HepG2 (cell line): ENCODE measurements around the gene DMKN. TPM values are rescaled to one million over a fixed set of nuclear protein-coding genes. Genes with fewer than 3 reads are reported as not detected.
A peak's percentile ranks its signal among the peaks of the same experiment; 100 is the strongest.

Experiments
- ADNP ChIP-seq: sonication (generic); formaldehyde crosslinking; IDR thresholded peaks from 2 replicates; pipeline ENCODE4 v1.4.0; 2020; ENCODE audit warnings: missing genetic modification reagents
- AGO1 ChIP-seq: fragments of 200-400 bp; formaldehyde crosslinking; IDR thresholded peaks from 2 replicates; pipeline ENCODE4 v1.6.1; 2017; ENCODE audit warnings: mild to moderate bottlenecking, low read depth, low read length, moderate library complexity; ENCODE audit not compliant: poor library complexity, severe bottlenecking
- ESRRA ChIP-seq: sonication (generic); formaldehyde crosslinking; IDR thresholded peaks from 2 replicates; pipeline ENCODE4 v1.5.1; 2020; ENCODE audit warnings: mild to moderate bottlenecking, low read depth, missing genetic modification reagents
- FOXM1 ChIP-seq: sonication (generic); formaldehyde crosslinking; IDR thresholded peaks from 2 replicates; pipeline ENCODE4 v1.5.0; 2020; ENCODE audit warnings: missing genetic modification reagents
- HNF4G ChIP-seq, 2 experiments: sonication (generic) in 1 of 2; formaldehyde crosslinking in 1 of 2; IDR thresholded peaks; 2 replicates each; pipeline versions ENCODE4 v1.4.0 to v1.6.1; 2011 to 2020; ENCODE audit warnings: borderline replicate concordance in 2 of 2, low read depth in 2 of 2, mild to moderate bottlenecking in 2 of 2, low read length in 1 of 2, missing genetic modification reagents in 1 of 2, moderate library complexity in 1 of 2
- HNRNPL ChIP-seq: fragments of 200-400 bp; formaldehyde crosslinking; IDR thresholded peaks from 2 replicates; pipeline ENCODE4 v1.6.1; 2017; ENCODE audit warnings: mild to moderate bottlenecking, low read depth, low read length
- MAZ ChIP-seq, 2 experiments: sonication (generic) in 1 of 2; formaldehyde crosslinking in 1 of 2; IDR thresholded peaks; 2 replicates each; pipeline versions ENCODE4 v1.5.0 to v1.6.1; 2012 to 2020; ENCODE audit warnings: low read depth in 2 of 2, mild to moderate bottlenecking in 2 of 2, borderline replicate concordance in 1 of 2, improper control_type of control experiment in 1 of 2, low read length in 1 of 2, missing genetic modification reagents in 1 of 2, moderate library complexity in 1 of 2
- RBFOX2 ChIP-seq: fragments of 200-400 bp; formaldehyde crosslinking; IDR thresholded peaks from 2 replicates; pipeline ENCODE4 v1.6.1; 2017; ENCODE audit warnings: low read depth, mild to moderate bottlenecking, low read length
- SRSF9 ChIP-seq: fragments of 200-400 bp; formaldehyde crosslinking; IDR thresholded peaks from 2 replicates; pipeline ENCODE4 v1.6.1; 2018; ENCODE audit warnings: borderline replicate concordance, mild to moderate bottlenecking, low read depth, low read length; ENCODE audit not compliant: insufficient read depth, poor library complexity, severe bottlenecking
- TBL1XR1 ChIP-seq: fragments of 150-350 bp; IDR thresholded peaks from 2 replicates; pipeline ENCODE4 v1.6.1; 2014; ENCODE audit warnings: borderline replicate concordance, low read length; ENCODE audit not compliant: partially characterized antibody
- TEAD2 ChIP-seq: sonication (generic); formaldehyde crosslinking; IDR thresholded peaks from 2 replicates; pipeline ENCODE4 v1.9.0; 2021; ENCODE audit warnings: missing genetic modification reagents
- U2AF1 ChIP-seq: fragments of 200-400 bp; formaldehyde crosslinking; optimal IDR thresholded peaks from 2 replicates; pipeline ENCODE3; 2017; ENCODE audit warnings: mild to moderate bottlenecking, low read depth, low read length
- ZBED4 ChIP-seq: sonication (generic); formaldehyde crosslinking; IDR thresholded peaks from 2 replicates; pipeline ENCODE4 v1.4.0; 2020; ENCODE audit warnings: missing genetic modification reagents, borderline replicate concordance
- ZNF207 ChIP-seq: fragments of 450-650 bp; IDR thresholded peaks from 2 replicates; pipeline ENCODE4 v1.6.1; 2016; ENCODE audit warnings: antibody characterized with exemption, borderline replicate concordance
- ZNF230 ChIP-seq: sonication (generic); formaldehyde crosslinking; IDR thresholded peaks from 2 replicates; pipeline ENCODE4 v1.4.0; 2020; ENCODE audit warnings: mild to moderate bottlenecking, missing genetic modification reagents
- ZNF629 ChIP-seq: sonication (generic); formaldehyde crosslinking; conservative IDR thresholded peaks from 2 replicates; pipeline ENCODE4 v1.5.0; 2020; ENCODE audit warnings: missing genetic modification reagents
- polyA plus RNA-seq, 8 experiments: library from polyadenylated mRNA; depleted of rRNA in 3 of 8; stranded (reverse) in 7 of 8; unstranded in 1 of 8; fragments of >200 nt; fragmentation: Illumina TruSeq in 4 of 8; extraction: Trizol in 4 of 8; gene quantifications; 2 replicates each; pipeline versions ENCODE4 v1.2.1 to v1.2.3, GENCODE V29; 2011 to 2016; ENCODE audit warnings: low read depth in 4 of 8, missing spikeins in 1 of 8, mixed read lengths in 1 of 8; ENCODE audit not compliant: insufficient read depth in 1 of 8
- total RNA-seq, 5 experiments: library from RNA; depleted of rRNA; stranded (reverse); fragments of >200 nt; fragmentation: Illumina TruSeq; extraction: Trizol; gene quantifications; 2 replicates each; pipeline ENCODE4 v1.2.3, GENCODE V29; 2016; ENCODE audit warnings: low read depth in 1 of 5

Gene DMKN
- total and polyA plus RNA-seq, 2 of the 13 experiments (the other 11 are each of a cell fraction or from before 2014, with no cell fraction given), result 50.8 to 57.1 TPM

- TF ChIP-seq AGO1 (no peak), HNRNPL (no peak), TBL1XR1 (no peak), ZNF629 (no peak), ZNF207 (no peak), SRSF9 (no peak), FOXM1 (CRISPR knock-in tag) (no peak), ESRRA (CRISPR knock-in tag) (peak; percentile 42; the same call in 1 of the 2 replicates), ZBED4 (CRISPR knock-in tag) (0 out of 2 replicates have a peak, but pooled peaks have one; percentile 48), ZNF230 (CRISPR knock-in tag) (no peak), RBFOX2 (no peak), MAZ (IDR thresholded peaks at IDR 0.05; ENCODE audit: borderline replicate concordance, low read depth, low read length) (peak; percentile 54; the same call in 1 of the 2 replicates), MAZ (CRISPR knock-in tag; IDR thresholded peaks at IDR 0.05; ENCODE audit: low read depth) (no peak), TEAD2 (CRISPR knock-in tag) (no peak), U2AF1 (no peak), ADNP (CRISPR knock-in tag) (no peak), HNF4G (IDR thresholded peaks at IDR 0.05; ENCODE audit: borderline replicate concordance, low read depth, low read length) (no peak), HNF4G (CRISPR knock-in tag; IDR thresholded peaks at IDR 0.05; ENCODE audit: borderline replicate concordance, low read depth) (no peak)
Observed at GRCh38 chr19:35509861-35510625, 3.4 kb downstream of the DMKN start (continued).
